Measurements from ENCODE around the gene PCDHGC5.

Gene PCDHGC5

GRCh38 chr5:141534492-141535213 lies 45.8 kb downstream of the PCDHGC5 start:
- no peak for DNase-seq
